Tibial nerve (tissue), 3 donors: ENCODE data around the gene CIROP.
A peak's percentile ranks its signal among the peaks of the same experiment; 100 is the strongest.

Experiments used
- POLR2A ChIP-seq, 2 donors: fragments of 450-650 bp; IDR thresholded peaks; one replicate each; pipeline ENCODE4 v1.6.1; 2017; ENCODE audit warnings: antibody characterized with exemption in 2 of 2, mild to moderate bottlenecking in 2 of 2, moderate library complexity in 2 of 2
- TF ChIP-seq, protein P1 (sequence below), 5 experiments: fragments of 200-600 bp in 3 of 5; fragments of 450-650 bp in 2 of 5; sonication (generic) in 3 of 5; IDR thresholded peaks; one replicate each; pipeline ENCODE4 v1.5.1; 2016 to 2019; ENCODE audit warnings: antibody characterized with exemption in 5 of 5, mild to moderate bottlenecking in 3 of 5, moderate library complexity in 2 of 5

DNA sequence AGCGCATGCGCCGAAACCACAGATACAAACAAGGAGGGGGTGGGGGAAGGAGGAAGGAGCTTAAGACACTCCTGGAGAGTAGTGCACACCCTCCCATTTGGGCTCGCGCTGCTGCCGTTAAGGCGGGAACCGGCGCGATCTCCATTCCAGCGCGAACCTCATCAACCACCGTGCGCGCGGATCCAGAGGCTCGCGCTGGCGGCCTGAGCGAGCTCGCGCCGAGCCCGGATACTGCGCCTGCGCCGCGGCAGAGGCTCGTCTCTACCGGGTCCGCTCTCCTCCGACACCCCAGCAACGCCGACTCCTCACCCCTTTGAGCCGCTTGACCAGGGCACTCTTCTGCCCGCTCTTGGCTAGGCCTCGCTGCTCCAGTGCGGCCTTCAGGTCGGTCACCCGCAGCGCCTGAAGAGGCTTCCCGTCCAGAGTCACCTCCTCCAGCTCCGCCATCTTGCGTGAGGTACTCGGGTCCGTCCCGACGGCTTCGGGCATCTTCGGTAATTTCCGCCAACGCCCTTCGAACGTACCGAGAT is 10.1 kb downstream of the CIROP start, which contains the start of gene ACIN1:
- TF ChIP-seq, protein P1, sequence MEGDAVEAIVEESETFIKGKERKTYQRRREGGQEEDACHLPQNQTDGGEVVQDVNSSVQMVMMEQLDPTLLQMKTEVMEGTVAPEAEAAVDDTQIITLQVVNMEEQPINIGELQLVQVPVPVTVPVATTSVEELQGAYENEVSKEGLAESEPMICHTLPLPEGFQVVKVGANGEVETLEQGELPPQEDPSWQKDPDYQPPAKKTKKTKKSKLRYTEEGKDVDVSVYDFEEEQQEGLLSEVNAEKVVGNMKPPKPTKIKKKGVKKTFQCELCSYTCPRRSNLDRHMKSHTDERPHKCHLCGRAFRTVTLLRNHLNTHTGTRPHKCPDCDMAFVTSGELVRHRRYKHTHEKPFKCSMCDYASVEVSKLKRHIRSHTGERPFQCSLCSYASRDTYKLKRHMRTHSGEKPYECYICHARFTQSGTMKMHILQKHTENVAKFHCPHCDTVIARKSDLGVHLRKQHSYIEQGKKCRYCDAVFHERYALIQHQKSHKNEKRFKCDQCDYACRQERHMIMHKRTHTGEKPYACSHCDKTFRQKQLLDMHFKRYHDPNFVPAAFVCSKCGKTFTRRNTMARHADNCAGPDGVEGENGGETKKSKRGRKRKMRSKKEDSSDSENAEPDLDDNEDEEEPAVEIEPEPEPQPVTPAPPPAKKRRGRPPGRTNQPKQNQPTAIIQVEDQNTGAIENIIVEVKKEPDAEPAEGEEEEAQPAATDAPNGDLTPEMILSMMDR (IDR thresholded peaks at IDR 0.05): no peak
- peak; percentile 57 to 88 for TF ChIP-seq POLR2A (IDR thresholded peaks at IDR 0.05)
